Lung (tissue), 12 donors: ENCODE data around the gene MTUS2. TPM values are rescaled to one million over a fixed set of nuclear protein-coding genes. Genes with fewer than 3 reads are reported as not detected.

Source experiments
- ATAC-seq: fragments of 200-7000 bp; cut with Tn5 transposase; one replicate; pipeline ENCODE4 v1.9.1; 2020; ENCODE audit warnings: moderate number of reproducible peaks; ENCODE audit not compliant: insufficient read depth, low FRiP score
- DNase-seq, 3 donors: peaks; one replicate each; pipeline ENCODE4 v3.0.0-alpha.2; 2013 to 2017
- H3K27ac ChIP-seq, 2 donors: one replicate each; pipeline ENCODE4 v1.5.1; 2013; ENCODE audit warnings: mild to moderate bottlenecking in 2 of 2, moderate library complexity in 2 of 2, control low read depth in 1 of 2, inconsistent platforms in 1 of 2, low read depth in 1 of 2, low read length in 1 of 2
- H3K27me3 ChIP-seq, 3 donors: one replicate each; pipeline ENCODE4 v1.5.1; 2013; ENCODE audit warnings: low read length in 2 of 3; ENCODE audit not compliant: control insufficient read depth in 3 of 3, insufficient read depth in 3 of 3
- H3K36me3 ChIP-seq, 4 donors: one replicate each; pipeline ENCODE4 v1.5.1; 2013; ENCODE audit warnings: low read length in 4 of 4, mild to moderate bottlenecking in 1 of 4, moderate library complexity in 1 of 4; ENCODE audit not compliant: control insufficient read depth in 4 of 4, insufficient read depth in 4 of 4
- H3K4me1 ChIP-seq, 5 donors: one replicate each; pipeline ENCODE4 v1.5.1; 2013; ENCODE audit warnings: low read length in 5 of 5, mild to moderate bottlenecking in 2 of 5, moderate library complexity in 1 of 5; ENCODE audit not compliant: control insufficient read depth in 5 of 5, insufficient read depth in 5 of 5
- H3K4me3 ChIP-seq: one replicate; pipeline ENCODE4 v1.5.1; 2013; ENCODE audit warnings: mild to moderate bottlenecking, control low read depth, moderate library complexity
- H3K9ac ChIP-seq, 2 donors: one replicate each; pipeline ENCODE4 v1.5.1; 2013; ENCODE audit warnings: low read length in 2 of 2, control low read depth in 1 of 2; ENCODE audit not compliant: insufficient read depth in 1 of 2
- H3K9me3 ChIP-seq, 4 donors: one replicate each; pipeline ENCODE4 v1.5.1; 2013; ENCODE audit warnings: low read length in 3 of 4, mild to moderate bottlenecking in 1 of 4, moderate library complexity in 1 of 4; ENCODE audit not compliant: control insufficient read depth in 4 of 4, insufficient read depth in 3 of 4
- CTCF ChIP-seq: IDR thresholded peaks from 2 replicates; pipeline ENCODE4 v1.5.1; 2012; ENCODE audit warnings: mild to moderate bottlenecking; ENCODE audit errors: control extremely low read depth, extremely low read depth
- WGBS, 2 donors: extraction: QIAGEN DNeasy Blood & Tissue Kit; methylation state at CpG; one replicate each; pipeline ENCODE4 v1.1.7; 2013; 5-methylcytosine and 5-hydroxymethylcytosine counted together
- polyA plus RNA-seq, 2 donors: library from polyadenylated mRNA; stranded (reverse); fragments of 200-250 nt; gene quantifications; one replicate each; pipeline ENCODE4 v1.2.1, GENCODE V29; 2013
- total RNA-seq, 2 donors: library from RNA; depleted of rRNA in 1 of 2; stranded (reverse); fragments of >200 nt in 1 of 2; gene quantifications; one replicate each; pipeline ENCODE4 v1.2.1, GENCODE V29; 2014 to 2021
- donor health status: control.
- donor health status: control.
- donor health status: Bipolar disorder and iron deficiency.
- donor health status: healthy.
- donor health status: DM: yes; HTN: yes; CAD: no.

MTUS2 gene
- total and polyA plus RNA-seq, 4 donors: 0.03 to 0.54 (median 0.08) TPM

GRCh38 chr13:29100758-29101157 lies 280.6 kb downstream of the MTUS2 start:
- H3K4me3 ChIP-seq: no peak overlapping the region
- 91 to 93% methylated on average over 15 of the region's 15 CpGs for WGBS, 2 donors
- H3K9me3 ChIP-seq: peaks cover 0 to 9% (median 0%) of the 10 kb centered on the region in 4 donors
- no peak for ATAC-seq
- no peaks in the 10 kb centered on the region for H3K27me3 ChIP-seq
- H3K9ac ChIP-seq: no peak overlapping the region
- H3K36me3 ChIP-seq: no peaks in the 10 kb centered on the region
- DNase-seq: no peak
- H3K4me1 ChIP-seq: peaks cover 0 to 3% (median 0%) of the 10 kb centered on the region in 5 donors
- TF ChIP-seq CTCF: no peak
- H3K27ac ChIP-seq: no peak overlapping the region

- WGBS, 2 donors: 53 to 56% methylated on average over 2 of the region's 2 CpGs
- peaks cover 0 to 4% (median 0%) of the 10 kb centered on the region in 4 donors for H3K9me3 ChIP-seq
- TF ChIP-seq CTCF: no peak
- ATAC-seq (no peak), DNase-seq (no peak)
- no peak overlapping the region for H3K4me3 ChIP-seq
- H3K27ac ChIP-seq: no peak overlapping the region
- H3K27me3 ChIP-seq: no peaks in the 10 kb centered on the region
- H3K4me1 ChIP-seq: peaks cover 0 to 3% (median 0%) of the 10 kb centered on the region in 5 donors
- H3K36me3 ChIP-seq: no peaks in the 10 kb centered on the region
- H3K9ac ChIP-seq: no peak overlapping the region
Measured at GRCh38 chr13:29101409-29101808, 281.3 kb downstream of the MTUS2 start.

- Histone ChIP-seq H3K4me1 (peaks cover 0 to 3% (median 0%) of the 10 kb centered on the region in 5 donors), H3K4me3 (no peak overlapping the region), H3K36me3 (no peaks in the 10 kb centered on the region), H3K27ac (no peak overlapping the region), H3K27me3 (no peaks in the 10 kb centered on the region), H3K9ac (no peak overlapping the region), H3K9me3 (no peaks in the 10 kb centered on the region)
- 68 to 73% methylated on average over 3 of the region's 3 CpGs for WGBS, 2 donors
- no peak for TF ChIP-seq CTCF
- ATAC-seq (no peak), DNase-seq (no peak)
Measured at GRCh38 chr13:29101905-29102304, 281.8 kb downstream of the MTUS2 start.

GRCh38 chr13:29103065-29103800 lies 283.1 kb downstream of the MTUS2 start:
- H3K4me3 ChIP-seq: no peak overlapping the region
- H3K9me3 ChIP-seq: no peaks in the 10 kb centered on the region
- TF ChIP-seq CTCF: no peak
- H3K27me3 ChIP-seq: no peaks in the 10 kb centered on the region
- H3K9ac ChIP-seq: no peak overlapping the region
- H3K4me1 ChIP-seq: peaks cover 0 to 3% (median 0%) of the 10 kb centered on the region in 5 donors
- H3K36me3 ChIP-seq: no peaks in the 10 kb centered on the region
- ATAC-seq (no peak), DNase-seq (no peak)
- 71 to 74% methylated on average over 11 of the region's 11 CpGs for WGBS, 2 donors
- H3K27ac ChIP-seq: no peak overlapping the region
